Trophoblast cell (in vitro differentiated cells and primary cell): Measurements from ENCODE around the gene PDZD7.

Experiments
- DNase-seq, 2 donors: peaks; one replicate each; pipeline ENCODE4 v3.0.0-alpha.2; 2016
- H2AFZ ChIP-seq: 2 replicates; pipeline ENCODE4 v1.6.1; 2013; ENCODE audit warnings: low read length, moderate library complexity, mild to moderate bottlenecking; ENCODE audit not compliant: insufficient read depth, poor library complexity
- H2AK5ac ChIP-seq: 2 replicates; pipeline ENCODE4 v1.6.1; 2013; ENCODE audit warnings: mild to moderate bottlenecking, low read length
- H2BK120ac ChIP-seq: 2 replicates; pipeline ENCODE4 v1.6.1; 2013; ENCODE audit warnings: low read length, mild to moderate bottlenecking, moderate library complexity; ENCODE audit not compliant: insufficient read depth, poor library complexity
- H2BK12ac ChIP-seq: 2 replicates; pipeline ENCODE4 v1.6.1; 2013; ENCODE audit warnings: mild to moderate bottlenecking, low read length, moderate library complexity
- H2BK5ac ChIP-seq: 2 replicates; pipeline ENCODE4 v1.6.1; 2013; ENCODE audit warnings: low read length, low read depth, moderate library complexity, mild to moderate bottlenecking; ENCODE audit not compliant: poor library complexity
- H3K14ac ChIP-seq: 2 replicates; pipeline ENCODE4 v1.6.1; 2013; ENCODE audit warnings: mild to moderate bottlenecking, low read length
- H3K18ac ChIP-seq: 2 replicates; pipeline ENCODE4 v1.6.1; 2013; ENCODE audit warnings: mild to moderate bottlenecking, low read length
- H3K23ac ChIP-seq: 2 replicates; pipeline ENCODE4 v1.6.1; 2013; ENCODE audit warnings: low read length
- H3K27ac ChIP-seq: 2 replicates; pipeline ENCODE4 v1.5.1; 2013; ENCODE audit warnings: low read depth, mild to moderate bottlenecking, inconsistent platforms, low read length, moderate library complexity
- H3K27me3 ChIP-seq: 2 replicates; pipeline ENCODE4 v1.6.1; 2013; ENCODE audit warnings: inconsistent platforms, mild to moderate bottlenecking, low read length, moderate library complexity; ENCODE audit not compliant: insufficient read depth
- H3K36me3 ChIP-seq, 2 experiments: 1 replicate in 1 of 2; 2 replicates in 1 of 2; pipeline ENCODE4 v1.6.1; 2013; ENCODE audit warnings: low read length in 2 of 2, mild to moderate bottlenecking in 2 of 2, moderate library complexity in 1 of 2; ENCODE audit not compliant: insufficient read depth in 2 of 2, control insufficient read depth in 1 of 2
- H3K4ac ChIP-seq: 2 replicates; pipeline ENCODE4 v1.6.1; 2013; ENCODE audit warnings: low read depth, mild to moderate bottlenecking, low read length, moderate library complexity
- H3K4me1 ChIP-seq, 2 experiments: 1 replicate in 1 of 2; 2 replicates in 1 of 2; pipeline ENCODE4 v1.6.1; 2013; ENCODE audit warnings: low read length in 2 of 2, mild to moderate bottlenecking in 2 of 2, moderate library complexity in 1 of 2; ENCODE audit not compliant: insufficient read depth in 2 of 2, control insufficient read depth in 1 of 2
- H3K4me2 ChIP-seq: 2 replicates; pipeline ENCODE4 v1.6.1; 2013; ENCODE audit warnings: inconsistent platforms, mild to moderate bottlenecking, low read length, moderate library complexity
- H3K4me3 ChIP-seq: 2 replicates; pipeline ENCODE4 v1.5.1; 2013; ENCODE audit warnings: mild to moderate bottlenecking, low read depth, low read length, inconsistent platforms
- H3K79me1 ChIP-seq: one replicate; pipeline ENCODE4 v1.6.1; 2013; ENCODE audit warnings: low read length
- H3K79me2 ChIP-seq: 2 replicates; pipeline ENCODE4 v1.6.1; 2013; ENCODE audit warnings: low read length, mild to moderate bottlenecking; ENCODE audit not compliant: control insufficient read depth, insufficient read depth, poor library complexity
- H3K9ac ChIP-seq: 2 replicates; pipeline ENCODE4 v1.6.1; 2013; ENCODE audit warnings: mild to moderate bottlenecking, low read length
- H3K9me3 ChIP-seq: 2 replicates; pipeline ENCODE4 v1.6.1; 2013; ENCODE audit warnings: low read depth, mild to moderate bottlenecking, control low read depth, inconsistent platforms, low read length; ENCODE audit not compliant: insufficient read depth
- H4K12ac ChIP-seq: 2 replicates; pipeline ENCODE4 v1.6.1; 2013; ENCODE audit warnings: low read depth, mild to moderate bottlenecking, low read length, moderate library complexity
- H4K8ac ChIP-seq: 2 replicates; pipeline ENCODE4 v1.6.1; 2013; ENCODE audit warnings: low read depth, mild to moderate bottlenecking, low read length, moderate library complexity
- H4K91ac ChIP-seq: one replicate; pipeline ENCODE4 v1.6.1; 2013; ENCODE audit warnings: low read depth, mild to moderate bottlenecking, low read length, moderate library complexity
- WGBS: extraction: QIAGEN DNeasy Blood & Tissue Kit; methylation state at CpG from one replicate; pipeline ENCODE4 v1.1.7; 2013; ENCODE audit warnings: missing lambda C conversion rate; ENCODE audit not compliant: insufficient read length, insufficient coverage; ENCODE audit errors: extremely low coverage; 5-methylcytosine and 5-hydroxymethylcytosine counted together

PDZD7 gene

GRCh38 chr10:100970914-100971811, 59.8 kb downstream of the PDZD7 start:
- DNase-seq = no peak

GRCh38 chr10:100970076-100970913, 60.6 kb downstream of the PDZD7 start:
- H3K9me3 ChIP-seq = no peaks in the 10 kb centered on the region
- H2AK5ac ChIP-seq = no peak overlapping the region
- H2AFZ ChIP-seq = peak overlapping the region; percentile 48
- H2BK120ac ChIP-seq = no peak overlapping the region
- no peak overlapping the region for H3K4ac ChIP-seq
- peak overlapping the region; percentile 66 for H3K4me3 ChIP-seq
- no peaks in the 10 kb centered on the region for H3K79me1 ChIP-seq
- peak overlapping the region; percentile 82 for H3K4me2 ChIP-seq
- peaks cover 3% of the 10 kb centered on the region for H3K79me2 ChIP-seq
- no peaks in the 10 kb centered on the region for H3K36me3 ChIP-seq
- H3K27ac ChIP-seq = no peak overlapping the region
- WGBS = no CpG with 5 or more reads among the region's 13 CpGs
- peaks cover 8 to 10% of the 10 kb centered on the region in 2 experiments for H3K4me1 ChIP-seq
- H3K14ac ChIP-seq = no peak overlapping the region
- no peak overlapping the region for H4K12ac ChIP-seq
- H2BK5ac ChIP-seq = no peak overlapping the region
- peak in 1 of 2 donors; percentile 15 for DNase-seq
- no peaks in the 10 kb centered on the region for H3K27me3 ChIP-seq
- H2BK12ac ChIP-seq = no peak overlapping the region
- H3K23ac ChIP-seq = no peak overlapping the region
- H4K91ac ChIP-seq = no peak overlapping the region
- H4K8ac ChIP-seq = peak overlapping the region; percentile 59
- H3K18ac ChIP-seq = no peak overlapping the region
- no peak overlapping the region for H3K9ac ChIP-seq

More at GRCh38 chr10:100970914-100971811, 59.8 kb downstream of the PDZD7 start:
- Histone ChIP-seq H4K91ac (no peak overlapping the region), H3K36me3 (no peaks in the 10 kb centered on the region), H2AFZ (no peak overlapping the region), H4K8ac (no peak overlapping the region), H3K4me2 (no peak overlapping the region), H2BK120ac (no peak overlapping the region), H3K4me1 (peaks cover 8 to 10% of the 10 kb centered on the region in 2 experiments), H3K27ac (no peak overlapping the region), H3K18ac (no peak overlapping the region), H2BK5ac (no peak overlapping the region), H4K12ac (no peak overlapping the region), H3K27me3 (no peaks in the 10 kb centered on the region), H3K23ac (no peak overlapping the region), H3K79me1 (no peaks in the 10 kb centered on the region), H3K9ac (no peak overlapping the region), H3K79me2 (peaks cover 3% of the 10 kb centered on the region), H3K14ac (no peak overlapping the region), H3K4me3 (no peak overlapping the region), H2BK12ac (no peak overlapping the region), H3K9me3 (peaks cover 1% of the 10 kb centered on the region), H3K4ac (no peak overlapping the region), H2AK5ac (no peak overlapping the region)
- WGBS = no CpG with 5 or more reads among the region's 4 CpGs

- Histone ChIP-seq H3K14ac (peak within 1 kb of the TSS; percentile 11), H4K8ac (peak within 1 kb of the TSS; percentile 59), H3K27me3 (no peaks in the 10 kb centered on the region), H3K4me1 (peaks cover 8 to 10% of the 10 kb centered on the region in 2 experiments), H2BK12ac (no peak within 1 kb of the TSS), H3K9me3 (no peaks in the 10 kb centered on the region), H2BK120ac (no peak within 1 kb of the TSS), H3K18ac (peak within 1 kb of the TSS; percentile 22), H2BK5ac (no peak within 1 kb of the TSS), H3K79me2 (peaks cover 3% of the 10 kb centered on the region), H3K23ac (no peak within 1 kb of the TSS), H2AK5ac (no peak within 1 kb of the TSS), H2AFZ (peak within 1 kb of the TSS; percentile 48), H3K4ac (peak within 1 kb of the TSS; percentile 4), H3K36me3 (no peaks in the 10 kb centered on the region), H3K4me3 (peak within 1 kb of the TSS; percentile 66), H3K9ac (no peak within 1 kb of the TSS), H4K12ac (peak within 1 kb of the TSS; percentile 9), H4K91ac (no peak within 1 kb of the TSS), H3K79me1 (no peaks in the 10 kb centered on the region), H3K4me2 (peak within 1 kb of the TSS; percentile 82), H3K27ac (no peak within 1 kb of the TSS)
- WGBS = no CpG with 5 or more reads among the region's 70 CpGs
- peak in 1 of 2 donors; percentile 39 for DNase-seq
Observed at GRCh38 chr10:100969187-100970075, 61.5 kb downstream of the PDZD7 start, which contains the start of gene SEMA4G. TSS of gene SEMA4G (plus strand) at chr10:100969504. CDS start at chr10:100972913, 3,409 bp downstream.

DNA sequence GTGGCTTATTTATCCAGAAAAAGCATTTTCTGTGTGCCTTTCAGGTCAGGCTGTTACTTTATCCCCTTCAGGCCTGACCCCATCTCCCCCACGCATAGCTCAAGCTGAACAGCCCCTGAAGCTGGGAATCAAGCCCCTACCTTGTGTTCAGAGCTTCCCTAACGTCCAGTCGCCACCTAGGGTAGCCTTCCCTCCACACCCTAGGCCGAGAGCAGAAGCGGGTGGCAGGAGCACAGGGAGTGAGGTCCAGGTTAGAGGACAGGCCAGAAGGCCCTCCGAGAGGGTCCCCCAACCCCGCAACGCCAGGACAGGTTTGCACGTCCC, 62.1 kb downstream of the PDZD7 start:
- Histone ChIP-seq H3K27ac (no peak overlapping the region), H2AK5ac (no peak overlapping the region), H3K9me3 (no peaks in the 10 kb centered on the region), H3K23ac (no peak overlapping the region), H2BK12ac (no peak overlapping the region), H3K18ac (no peak overlapping the region), H2BK120ac (no peak overlapping the region), H4K8ac (peak overlapping the region; percentile 21), H3K4me3 (peak overlapping the region; percentile 62), H4K12ac (peak overlapping the region; percentile 9), H3K79me2 (peaks cover 3% of the 10 kb centered on the region), H3K79me1 (no peaks in the 10 kb centered on the region), H3K14ac (peak overlapping the region; percentile 11), H2AFZ (peak overlapping the region; percentile 4), H3K4me2 (peak overlapping the region; percentile 68), H3K4me1 (peaks cover 8 to 10% of the 10 kb centered on the region in 2 experiments), H3K4ac (no peak overlapping the region), H3K27me3 (no peaks in the 10 kb centered on the region), H3K36me3 (no peaks in the 10 kb centered on the region), H3K9ac (no peak overlapping the region), H2BK5ac (no peak overlapping the region), H4K91ac (no peak overlapping the region)
- DNase-seq = no peak
- WGBS = no CpG with 5 or more reads among the region's 9 CpGs
